ENCODE measurements around the gene CFC1. TPM values are rescaled to one million over a fixed set of nuclear protein-coding genes. Genes with fewer than 3 reads are reported as not detected.
"Not testable (repeated sequence)": the region's sequence is repeated elsewhere in the genome, so short reads cannot be mapped to it uniquely, and the experiment has no call there.

CFC1 gene
- total and polyA plus RNA-seq, 2 of the 4 experiments (the other 2 are of a cell fraction), result not detected

DNA sequence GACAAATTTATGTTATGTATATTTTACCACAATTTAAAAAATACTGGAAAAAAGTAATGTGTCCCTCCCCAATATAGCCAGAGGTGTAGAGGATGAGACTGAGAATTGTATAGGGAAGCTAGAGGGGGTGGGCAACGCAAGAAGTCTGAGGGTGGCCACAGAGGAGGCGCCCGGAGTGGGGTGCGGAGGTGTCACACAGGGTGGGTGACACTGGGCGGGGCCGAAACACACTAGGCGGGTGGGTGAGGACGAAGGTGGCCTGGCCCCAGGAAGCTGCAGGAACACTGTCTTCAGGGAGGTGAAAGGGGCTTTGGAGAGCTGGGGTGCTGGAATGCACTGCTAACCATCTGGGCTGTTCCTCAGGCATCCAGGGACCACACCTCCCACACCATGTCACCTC lies 42.9 kb downstream of the CFC1 start:
- H3K23ac ChIP-seq (ENCODE audit: low read depth, low read length); H3K9me1 ChIP-seq (ENCODE audit: insufficient read depth, low read length); H3K27ac ChIP-seq (ENCODE audit: insufficient read depth, low read length); H2AK5ac ChIP-seq (ENCODE audit: low read depth, low read length); H3K4me2 ChIP-seq (ENCODE audit: low read depth, low read length); BruUV-seq (replicated peaks); DNase-seq; ATAC-seq (ENCODE audit: low read depth); H4K8ac ChIP-seq (ENCODE audit: low read depth in 2 of 2, low read length in 2 of 2); H2BK120ac ChIP-seq (ENCODE audit: low read depth, low read length); CTCF ChIA-PET; dilution Hi-C loops (cut with HindIII; ENCODE audit: low sequenced_read_pairs, unreplicated experiment); H3K9ac ChIP-seq (ENCODE audit: low read depth, low read length); H3K4ac ChIP-seq (ENCODE audit: low read depth, low read length); H3K14ac ChIP-seq (replicated peaks; ENCODE audit: low read depth, low read length); H2AFZ ChIP-seq (replicated peaks; ENCODE audit: low read length, poor library complexity); H3K27me3 ChIP-seq (ENCODE audit: control insufficient read depth, insufficient read depth, low read length); in situ Hi-C loops (cut with MboI; ENCODE audit: low sequenced_read_pairs); H4K20me1 ChIP-seq (ENCODE audit: insufficient read depth, low read length); H3K4me1 ChIP-seq (ENCODE audit: control insufficient read depth, insufficient read depth, low read length); H4K5ac ChIP-seq (ENCODE audit: low read depth, low read length); H3K79me1 ChIP-seq (ENCODE audit: low read depth in 1 of 2, low read length in 2 of 2); H2BK5ac ChIP-seq (ENCODE audit: low read depth, low read length, poor library complexity, severe bottlenecking); intact Hi-C loops (cut with micrococcal nuclease); H3K4me3 ChIP-seq (ENCODE audit: insufficient read depth, low read depth, low read length); H3K56ac ChIP-seq (ENCODE audit: extremely low read depth, insufficient read depth, low read length); H2AK9ac ChIP-seq (replicated peaks; ENCODE audit: low read depth, low read length, poor library complexity); H4K91ac ChIP-seq (ENCODE audit: insufficient read depth, low read depth, low read length); POLR2A ChIA-PET (ENCODE audit: unreplicated experiment); H3K18ac ChIP-seq (ENCODE audit: low read depth, low read length); H3K36me3 ChIP-seq (ENCODE audit: control insufficient read depth, insufficient read depth, low read length); H2BK15ac ChIP-seq (ENCODE audit: low read depth, low read length); H2BK20ac ChIP-seq (ENCODE audit: low read depth, low read length); H3K9me3 ChIP-seq (ENCODE audit: control insufficient read depth, insufficient read depth, low read length): not testable (repeated sequence)
- no CpG with 5 or more reads among the region's 8 CpGs for WGBS, 2 experiments (ENCODE audit: extremely low coverage in 2 of 2, insufficient read length in 1 of 2)

DNA sequence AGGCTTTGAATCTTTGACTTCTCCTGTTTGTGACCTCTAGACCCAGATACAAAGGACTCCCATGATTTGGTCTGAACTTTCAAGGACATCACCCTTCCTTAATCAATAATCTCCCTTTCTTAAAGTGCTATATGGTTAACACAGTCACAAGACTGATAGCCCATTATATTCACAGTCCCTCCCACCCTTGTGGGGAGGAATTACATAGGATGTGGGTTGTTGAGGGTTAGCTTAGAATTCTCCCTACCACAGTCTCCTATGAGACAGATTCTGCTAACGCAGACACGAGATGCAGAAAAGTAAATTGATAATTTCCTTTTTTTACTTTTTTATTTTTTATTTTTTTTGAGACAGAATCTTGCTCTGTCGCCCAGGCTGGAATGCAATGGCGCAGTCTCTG lies 45.2 kb downstream of the CFC1 start:
- H2BK120ac ChIP-seq (ENCODE audit: low read depth, low read length); H2AK9ac ChIP-seq (replicated peaks; ENCODE audit: low read depth, low read length, poor library complexity); H3K4ac ChIP-seq (ENCODE audit: low read depth, low read length); POLR2A ChIA-PET (ENCODE audit: unreplicated experiment); H4K91ac ChIP-seq (ENCODE audit: insufficient read depth, low read depth, low read length); H3K79me1 ChIP-seq (ENCODE audit: low read depth in 1 of 2, low read length in 2 of 2); H3K9ac ChIP-seq (ENCODE audit: low read depth, low read length); dilution Hi-C loops (cut with HindIII; ENCODE audit: low sequenced_read_pairs, unreplicated experiment); H2AFZ ChIP-seq (replicated peaks; ENCODE audit: low read length, poor library complexity); ATAC-seq (ENCODE audit: low read depth); H2BK15ac ChIP-seq (ENCODE audit: low read depth, low read length); H3K18ac ChIP-seq (ENCODE audit: low read depth, low read length); H2BK5ac ChIP-seq (ENCODE audit: low read depth, low read length, poor library complexity, severe bottlenecking); H2AK5ac ChIP-seq (ENCODE audit: low read depth, low read length); H4K5ac ChIP-seq (ENCODE audit: low read depth, low read length); H3K56ac ChIP-seq (ENCODE audit: extremely low read depth, insufficient read depth, low read length); in situ Hi-C loops (cut with MboI; ENCODE audit: low sequenced_read_pairs); H3K27ac ChIP-seq (ENCODE audit: insufficient read depth, low read length); DNase-seq; intact Hi-C loops (cut with micrococcal nuclease); H2BK20ac ChIP-seq (ENCODE audit: low read depth, low read length); H3K9me3 ChIP-seq (ENCODE audit: control insufficient read depth, insufficient read depth, low read length); BruUV-seq (replicated peaks); H3K4me2 ChIP-seq (ENCODE audit: low read depth, low read length); CTCF ChIA-PET; H3K9me1 ChIP-seq (ENCODE audit: insufficient read depth, low read length); H3K4me3 ChIP-seq (ENCODE audit: insufficient read depth, low read depth, low read length); H3K4me1 ChIP-seq (ENCODE audit: control insufficient read depth, insufficient read depth, low read length); H4K20me1 ChIP-seq (ENCODE audit: insufficient read depth, low read length); H3K36me3 ChIP-seq (ENCODE audit: control insufficient read depth, insufficient read depth, low read length); H3K27me3 ChIP-seq (ENCODE audit: control insufficient read depth, insufficient read depth, low read length); H3K23ac ChIP-seq (ENCODE audit: low read depth, low read length); H3K14ac ChIP-seq (replicated peaks; ENCODE audit: low read depth, low read length); H4K8ac ChIP-seq (ENCODE audit: low read depth in 2 of 2, low read length in 2 of 2): not testable (repeated sequence)
- WGBS, 2 experiments (ENCODE audit: extremely low coverage in 2 of 2, insufficient read length in 1 of 2), result no CpG with 5 or more reads among the region's 4 CpGs

Data from IMR-90 (cell line).